Neural crest cell (in vitro differentiated cells): Measurements from ENCODE around the gene MYL6B. TPM values are rescaled to one million over a fixed set of nuclear protein-coding genes. Genes with fewer than 3 reads are reported as not detected.
A peak's percentile ranks its signal among the peaks of the same experiment; 100 is the strongest.

ENCODE experiments used
- DNase-seq: peaks from one replicate; pipeline ENCODE4 v3.0.0; 2021; ENCODE audit warnings: low read depth, mixed read lengths, low spot score
- H3K27ac Mint-ChIP-seq: one replicate; pipeline ENCODE4 v1.8.0; 2021; ENCODE audit warnings: mild to moderate bottlenecking, mixed read lengths; ENCODE audit not compliant: unreplicated experiment
- H3K27me3 Mint-ChIP-seq: 2 replicates; pipeline ENCODE4 v1.8.0; 2021; ENCODE audit warnings: low read depth, mild to moderate bottlenecking, mixed read lengths
- H3K36me3 Mint-ChIP-seq: 2 replicates; pipeline ENCODE4 v1.8.0; 2021; ENCODE audit warnings: low read depth, mild to moderate bottlenecking, mixed read lengths
- H3K4me1 Mint-ChIP-seq: 2 replicates; pipeline ENCODE4 v1.8.0; 2021; ENCODE audit warnings: mixed read lengths
- H3K4me3 Mint-ChIP-seq: one replicate; pipeline ENCODE4 v1.8.0; 2021; ENCODE audit warnings: mild to moderate bottlenecking, mixed read lengths
- H3K9me3 Mint-ChIP-seq: 2 replicates; pipeline ENCODE4 v1.8.0; 2021; ENCODE audit warnings: mixed read lengths
- CTCF ChIP-seq: fragments of 200-600 bp; sonication (generic); conservative IDR thresholded peaks from 2 replicates; pipeline ENCODE4 v1.5.0; 2021; ENCODE audit warnings: antibody characterized with exemption, mild to moderate bottlenecking
- total RNA-seq: library from RNA; stranded (reverse); gene quantifications from 2 replicates; pipeline ENCODE4 v1.2.1, GENCODE V29; 2021

MYL6B gene
- total RNA-seq, 1 donor from 2014 or later: 178 TPM

- H3K27me3 Mint-ChIP-seq: no peaks in the 10 kb centered on the region
- peak overlapping the region; percentile 92 for H3K4me3 Mint-ChIP-seq
- peaks cover 38% of the 10 kb centered on the region for H3K4me1 Mint-ChIP-seq
- peaks cover 7% of the 10 kb centered on the region for H3K36me3 Mint-ChIP-seq
- no peak for TF ChIP-seq CTCF
- H3K27ac Mint-ChIP-seq: peak overlapping the region; percentile 99
- DNase-seq: no peak
- no peaks in the 10 kb centered on the region for H3K9me3 Mint-ChIP-seq
Measured at GRCh38 chr12:56126732-56127239, 25.6 kb upstream of the MYL6B start.

GRCh38 chr12:56127485-56127887 lies 24.9 kb upstream of the MYL6B start:
- no peak for TF ChIP-seq CTCF
- DNase-seq: no peak
- no peaks in the 10 kb centered on the region for H3K27me3 Mint-ChIP-seq
- H3K27ac Mint-ChIP-seq: peak overlapping the region; percentile 99
- peaks cover 12% of the 10 kb centered on the region for H3K36me3 Mint-ChIP-seq
- peaks cover 38% of the 10 kb centered on the region for H3K4me1 Mint-ChIP-seq
- H3K4me3 Mint-ChIP-seq: peak overlapping the region; percentile 92
- H3K9me3 Mint-ChIP-seq: no peaks in the 10 kb centered on the region

- Mint-ChIP-seq H3K4me1 (peaks cover 38% of the 10 kb centered on the region), H3K9me3 (no peaks in the 10 kb centered on the region), H3K27ac (peak within 1 kb of the TSS; percentile 99), H3K36me3 (peaks cover 13% of the 10 kb centered on the region), H3K27me3 (no peaks in the 10 kb centered on the region), H3K4me3 (peak within 1 kb of the TSS; percentile 92)
- peak; percentile 90 for DNase-seq
- no peak for TF ChIP-seq CTCF
Measured at GRCh38 chr12:56127888-56128669, 24.3 kb upstream of the MYL6B start, which contains the start of gene ESYT1. Gene ESYT1, plus strand, starts transcription at chr12:56128267. Its CDS starts 53 bp downstream, at chr12:56128320.

GRCh38 chr12:56128670-56129205 lies 23.6 kb upstream of the MYL6B start:
- TF ChIP-seq CTCF: no peak

GRCh38 chr12:56129206-56129941 lies 23.0 kb upstream of the MYL6B start:
- Mint-ChIP-seq H3K27me3 (no peaks in the 10 kb centered on the region), H3K27ac (peak overlapping the region; percentile 99), H3K4me1 (peaks cover 38% of the 10 kb centered on the region), H3K36me3 (peaks cover 19% of the 10 kb centered on the region), H3K4me3 (peak overlapping the region; percentile 92), H3K9me3 (no peaks in the 10 kb centered on the region)
- peak; percentile 56 for DNase-seq
- no peak for TF ChIP-seq CTCF

More at GRCh38 chr12:56128670-56129205, 23.6 kb upstream of the MYL6B start:
- peaks cover 17% of the 10 kb centered on the region for H3K36me3 Mint-ChIP-seq
- H3K9me3 Mint-ChIP-seq: no peaks in the 10 kb centered on the region
- no peak for DNase-seq
- H3K4me3 Mint-ChIP-seq: peak overlapping the region; percentile 92
- peaks cover 38% of the 10 kb centered on the region for H3K4me1 Mint-ChIP-seq
- peak overlapping the region; percentile 99 for H3K27ac Mint-ChIP-seq
- no peaks in the 10 kb centered on the region for H3K27me3 Mint-ChIP-seq
